IMR-90 (cell line): ENCODE results near the gene ECHS1. TPM values are rescaled to one million over a fixed set of nuclear protein-coding genes. Genes with fewer than 3 reads are reported as not detected.

Source experiments
- ATAC-seq: fragments of 200-7000 bp; cut with Tn5 transposase; 2 replicates; pipeline ENCODE4 v1.9.1; 2020; ENCODE audit warnings: low read depth, mild to moderate bottlenecking, moderate library complexity
- BruUV-seq: library from RNA; stranded (reverse); fragments of 400-500 nt; replicated peaks from 2 replicates; lab custom pipeline; 2021; lab: Mats Ljungman, UMichigan
- CTCF ChIA-PET: fragments of 300-600 bp; formaldehyde crosslinking; extraction: SDS; loops from one replicate; lab custom pipeline; 2021; ENCODE audit warnings: antibody characterized with exemption; lab: Yijun Ruan, JAX
- POLR2A ChIA-PET: fragments of 300-600 bp; sonication (Branson Sonifier 250); formaldehyde crosslinking; loops from one replicate; lab custom pipeline; 2022; ENCODE audit warnings: antibody characterized with exemption; ENCODE audit not compliant: unreplicated experiment; lab: Charles Lee
- DNase-seq: peaks from one replicate; pipeline ENCODE4 v3.0.0; 2013
- H2AFZ ChIP-seq: replicated peaks from 2 replicates; pipeline ENCODE3; 2013; ENCODE audit warnings: low read length, mild to moderate bottlenecking; ENCODE audit not compliant: poor library complexity
- H2AK5ac ChIP-seq: 2 replicates; pipeline ENCODE4 v1.6.1; 2013; ENCODE audit warnings: low read depth, low read length, inconsistent platforms
- H2AK9ac ChIP-seq: replicated peaks from 2 replicates; pipeline ENCODE3; 2013; ENCODE audit warnings: mild to moderate bottlenecking, low read depth, low read length, moderate library complexity; ENCODE audit not compliant: poor library complexity
- H2BK120ac ChIP-seq: 2 replicates; pipeline ENCODE4 v1.6.1; 2013; ENCODE audit warnings: low read depth, low read length, inconsistent platforms
- H2BK15ac ChIP-seq: 3 replicates; pipeline ENCODE4 v1.6.1; 2013; ENCODE audit warnings: low read depth, low read length, inconsistent platforms
- H2BK20ac ChIP-seq: 2 replicates; pipeline ENCODE4 v1.6.1; 2013; ENCODE audit warnings: low read depth, mild to moderate bottlenecking, inconsistent platforms, low read length, moderate library complexity
- H2BK5ac ChIP-seq: 2 replicates; pipeline ENCODE4 v1.6.1; 2013; ENCODE audit warnings: mild to moderate bottlenecking, low read depth, low read length, inconsistent platforms; ENCODE audit not compliant: poor library complexity, severe bottlenecking
- H3K14ac ChIP-seq: replicated peaks from 2 replicates; pipeline ENCODE4 v1.6.1; 2013; ENCODE audit warnings: low read depth, low read length, inconsistent platforms
- H3K18ac ChIP-seq: 2 replicates; pipeline ENCODE4 v1.6.1; 2013; ENCODE audit warnings: low read depth, low read length, control low read depth
- H3K23ac ChIP-seq: 2 replicates; pipeline ENCODE4 v1.6.1; 2013; ENCODE audit warnings: low read depth, low read length, inconsistent platforms
- H3K27ac ChIP-seq: 2 replicates; pipeline ENCODE4 v1.5.1; 2013; ENCODE audit warnings: mild to moderate bottlenecking, control low read depth, low read length; ENCODE audit not compliant: insufficient read depth
- H3K27me3 ChIP-seq: 2 replicates; pipeline ENCODE4 v1.6.1; 2013; ENCODE audit warnings: low read length; ENCODE audit not compliant: control insufficient read depth, insufficient read depth
- H3K36me3 ChIP-seq: 2 replicates; pipeline ENCODE4 v1.6.1; 2013; ENCODE audit warnings: low read length, mixed read lengths; ENCODE audit not compliant: control insufficient read depth, insufficient read depth
- H3K4ac ChIP-seq: 2 replicates; pipeline ENCODE4 v1.6.1; 2013; ENCODE audit warnings: low read depth, low read length, inconsistent platforms
- H3K4me1 ChIP-seq: 2 replicates; pipeline ENCODE4 v1.6.1; 2013; ENCODE audit warnings: low read length, mixed read lengths; ENCODE audit not compliant: control insufficient read depth, insufficient read depth
- H3K4me2 ChIP-seq: 2 replicates; pipeline ENCODE4 v1.6.1; 2013; ENCODE audit warnings: low read depth, mild to moderate bottlenecking, control low read depth, low read length, moderate library complexity
- H3K4me3 ChIP-seq: 2 replicates; pipeline ENCODE4 v1.5.1; 2013; ENCODE audit warnings: low read depth, mild to moderate bottlenecking, control low read depth, low read length, moderate library complexity; ENCODE audit not compliant: insufficient read depth
- H3K56ac ChIP-seq: 2 replicates; pipeline ENCODE4 v1.6.1; 2013; ENCODE audit warnings: low read length, inconsistent platforms; ENCODE audit not compliant: insufficient read depth; ENCODE audit errors: extremely low read depth
- H3K79me1 ChIP-seq, 2 experiments: 2 replicates each; pipeline ENCODE4 v1.6.1; 2013; ENCODE audit warnings: low read length in 2 of 2, inconsistent platforms in 1 of 2, low read depth in 1 of 2
- H3K9ac ChIP-seq: 2 replicates; pipeline ENCODE4 v1.6.1; 2013; ENCODE audit warnings: low read depth, low read length, control low read depth
- H3K9me1 ChIP-seq: 2 replicates; pipeline ENCODE4 v1.6.1; 2013; ENCODE audit warnings: low read length, inconsistent platforms; ENCODE audit not compliant: insufficient read depth
- H3K9me3 ChIP-seq: 2 replicates; pipeline ENCODE4 v1.6.1; 2013; ENCODE audit warnings: low read length; ENCODE audit not compliant: control insufficient read depth, insufficient read depth
- H4K20me1 ChIP-seq: 2 replicates; pipeline ENCODE4 v1.6.1; 2013; ENCODE audit warnings: low read length, inconsistent platforms; ENCODE audit not compliant: insufficient read depth
- H4K5ac ChIP-seq: 2 replicates; pipeline ENCODE4 v1.6.1; 2013; ENCODE audit warnings: mild to moderate bottlenecking, low read depth, low read length, control low read depth
- H4K8ac ChIP-seq, 2 experiments: 2 replicates each; pipeline ENCODE4 v1.6.1; 2013; ENCODE audit warnings: low read depth in 2 of 2, low read length in 2 of 2, control low read depth in 1 of 2, inconsistent platforms in 1 of 2
- H4K91ac ChIP-seq: 2 replicates; pipeline ENCODE4 v1.6.1; 2013; ENCODE audit warnings: low read depth, low read length, inconsistent platforms; ENCODE audit not compliant: insufficient read depth
- MAZ ChIP-seq: IDR thresholded peaks from 2 replicates; pipeline ENCODE4 v1.6.1; 2012; ENCODE audit warnings: low read depth, mild to moderate bottlenecking, low read length, improper control_type of control experiment, moderate library complexity, borderline replicate concordance
- RAD21 ChIP-seq: IDR thresholded peaks from 2 replicates; pipeline ENCODE4 v1.6.1; 2012; ENCODE audit warnings: low read length, improper control_type of control experiment
- USF2 ChIP-seq: fragments of 150-350 bp; IDR thresholded peaks from 2 replicates; pipeline ENCODE4 v1.6.1; 2017; ENCODE audit warnings: mild to moderate bottlenecking, antibody characterized with exemption, low read length, low read depth
- WGBS, 2 experiments: methylation state at CpG; one replicate each; pipeline versions ENCODE4 v1.1.5 to v1.1.7; 2013; ENCODE audit warnings: missing lambda C conversion rate in 2 of 2; ENCODE audit not compliant: insufficient read length in 1 of 2; ENCODE audit errors: extremely low coverage in 2 of 2; 5-methylcytosine and 5-hydroxymethylcytosine counted together
- dilution Hi-C: fragments of 300-500 bp; cut with HindIII; formaldehyde crosslinking; loops from one replicate; pipeline ENCODE4 v1.14.3; 2018; ENCODE audit warnings: low sequenced_read_pairs; ENCODE audit not compliant: unreplicated experiment
- in situ Hi-C: fragments of 300-500 bp; cut with MboI; formaldehyde crosslinking; loops from 3 replicates; pipeline ENCODE4 v1.14.3; 2019; ENCODE audit warnings: low sequenced_read_pairs, inconsistent platforms, mixed read lengths
- intact Hi-C: fragments of 100-400 bp; cut with micrococcal nuclease; formaldehyde crosslinking; loops from 2 replicates; pipeline ENCODE4 v1.10.0; 2022
- polyA plus RNA-seq, 3 experiments: library from polyadenylated mRNA; depleted of rRNA; stranded (reverse); fragments of >200 nt; gene quantifications; 2 replicates each; pipeline ENCODE4 v1.2.3, GENCODE V29; 2012; ENCODE audit warnings: low replicate concordance in 1 of 3
- total RNA-seq: library from RNA; depleted of rRNA; stranded (reverse); fragments of >200 nt; gene quantifications from 2 replicates; pipeline ENCODE4 v1.2.3, GENCODE V29; 2012

The ECHS1 gene
- total and polyA plus RNA-seq, 2 of the 4 experiments (the other 2 are of a cell fraction) = 60.8 to 84.2 TPM

- H3K14ac ChIP-seq = no peak overlapping the region
- TF ChIP-seq MAZ (no peak), RAD21 (no peak), USF2 (no peak)
- POLR2A ChIA-PET = no interaction called here
- 79% methylated on average over 2 of the region's 9 CpGs; no CpG with 5 or more reads in 1 of the 2 experiments for WGBS, 2 experiments
- H3K9ac ChIP-seq = no peak overlapping the region
- no peak overlapping the region for H3K18ac ChIP-seq
- no peak overlapping the region for H2AFZ ChIP-seq
- no peaks in the 10 kb centered on the region for H3K9me3 ChIP-seq
- no peaks in the 10 kb centered on the region for H4K20me1 ChIP-seq
- H3K27me3 ChIP-seq = no peaks in the 10 kb centered on the region; the same call in 1 of the 2 replicates
- intact Hi-C loops = no loop called here
- ATAC-seq (no peak), DNase-seq (no peak)
- no peaks in the 10 kb centered on the region for H3K4me1 ChIP-seq
- no peak overlapping the region for H3K56ac ChIP-seq
- H3K27ac ChIP-seq = no peak overlapping the region
- peaks cover 3% of the 10 kb centered on the region; the same call in 1 of the 2 replicates for H3K9me1 ChIP-seq
- no peak overlapping the region for H4K5ac ChIP-seq
- no TSS peak for BruUV-seq
- CTCF ChIA-PET = no interaction called here
- no peaks in the 10 kb centered on the region for H3K79me1 ChIP-seq
- no peak overlapping the region for H4K8ac ChIP-seq
- no peak overlapping the region for H3K23ac ChIP-seq
- H2BK20ac ChIP-seq = no peak overlapping the region
- H2BK120ac ChIP-seq = no peak overlapping the region
- no peak overlapping the region for H2AK9ac ChIP-seq
- peaks cover 8% of the 10 kb centered on the region; the same call in 1 of the 2 replicates for H3K36me3 ChIP-seq
- no peak overlapping the region for H2AK5ac ChIP-seq
- dilution Hi-C loops = no loop called here
- in situ Hi-C loops = no loop called here
- no peak overlapping the region for H2BK15ac ChIP-seq
- H4K91ac ChIP-seq = no peak overlapping the region
- no peak overlapping the region for H2BK5ac ChIP-seq
- H3K4me3 ChIP-seq = no peak overlapping the region
- H3K4me2 ChIP-seq = no peak overlapping the region
- H3K4ac ChIP-seq = no peak overlapping the region
These were observed 56.9 kb downstream of the ECHS1 start for GRCh38 chr10:133316266-133316665.
